ENCODE data around the gene PCDHGA3. TPM values are rescaled to one million over a fixed set of nuclear protein-coding genes. Genes with fewer than 3 reads are reported as not detected.
A peak's percentile ranks its signal among the peaks of the same experiment; 100 is the strongest.

PCDHGA3 gene
- total and polyA plus RNA-seq, 2 donors (not counting 3 experiments of a cell fraction or from before 2014, with no cell fraction given) = 0.88 to 1.1 TPM

DNA sequence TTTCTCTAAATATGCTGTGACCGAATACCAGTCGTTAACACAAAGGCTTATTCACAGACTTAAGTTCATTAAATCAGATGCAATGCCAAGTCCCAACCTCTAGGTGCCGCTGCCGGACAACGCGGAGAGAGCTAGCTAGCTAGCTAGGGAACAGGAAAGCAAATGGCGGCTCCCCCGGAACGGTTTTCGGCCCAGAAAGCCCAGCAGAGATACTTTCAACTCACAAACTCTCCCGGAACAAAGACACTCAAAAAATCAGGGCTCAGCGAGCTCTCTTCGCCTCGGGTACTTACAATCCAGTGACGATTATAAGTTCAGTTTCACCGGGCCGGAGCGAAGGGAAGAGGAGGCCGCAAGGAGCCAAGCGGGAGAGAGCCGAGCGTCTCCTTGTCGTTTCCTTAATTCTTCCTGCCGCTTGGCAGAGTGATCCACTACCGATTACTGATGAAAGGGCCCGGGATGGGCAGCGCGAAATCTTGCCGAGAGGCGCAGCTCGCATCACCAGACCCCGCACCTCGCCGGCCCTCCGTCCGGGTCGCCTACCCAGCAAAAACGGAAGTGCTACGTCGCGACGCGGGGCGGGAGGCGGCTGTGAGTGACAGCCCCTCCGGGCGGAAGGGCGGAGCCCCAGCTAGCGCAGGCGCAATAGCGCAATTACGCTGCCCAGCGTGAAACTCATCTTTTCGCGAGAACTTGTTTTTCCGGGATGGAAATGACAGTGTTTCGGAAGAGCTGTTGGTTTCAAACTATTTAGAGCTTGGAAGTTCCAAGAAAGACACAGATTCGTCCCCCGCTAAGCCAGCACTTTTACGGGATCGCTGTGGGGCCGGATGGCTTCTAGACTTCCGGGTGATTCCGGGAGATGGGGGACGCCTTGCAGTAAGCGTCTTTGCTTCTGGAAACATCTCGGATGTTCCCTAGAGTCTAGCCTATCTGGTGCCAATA is 23.1 kb upstream of the PCDHGA3 start, which contains the start of gene TAF7:
TAF7 (minus strand) TSS at position 560 of the 945 bp plus-strand sequence. CDS start 740 bp downstream, outside the sequence.
- intact Hi-C loops (cut with micrococcal nuclease) = loop anchor here (1.0 to 2.0 kb wide), 2 partner anchors 22 to 240 kb away; partner anchors contain the start of gene PCDHGA3

More for the DNA sequence above, 23.1 kb upstream of the PCDHGA3 start, which contains the start of gene TAF7:
- dilution Hi-C loops (cut with MboI; ENCODE audit: extremely low pct_ligation_motif_present, low sequenced_read_pairs) = no loop called here
- Histone ChIP-seq H3K36me3 (ENCODE audit: control insufficient read depth in 2 of 2, extremely low read depth in 1 of 2, insufficient read depth in 2 of 2, low read length in 2 of 2) (peaks cover 0 to 11% of the 10 kb centered on the region in 2 experiments), H3K9ac (replicated peaks; ENCODE audit: extremely low read depth, insufficient read depth, low read length) (peak within 1 kb of the TSS; percentile 96), H3K4me3 (replicated peaks in 1 of 3; ENCODE audit: insufficient read depth in 1 of 3, low read depth in 1 of 3, low read length in 3 of 3) (peak within 1 kb of the TSS; percentile 56 to 91 (median 87)), H3K79me2 (ENCODE audit: control insufficient read depth, insufficient read depth, low read length) (peaks cover 22% of the 10 kb centered on the region), H3K27me3 (ENCODE audit: control insufficient read depth in 2 of 2, insufficient read depth in 2 of 2, low read length in 2 of 2) (no peaks in the 10 kb centered on the region), H3K9me3 (replicated peaks; ENCODE audit: control insufficient read depth, insufficient read depth, low read length) (peaks cover 15% of the 10 kb centered on the region), H2AFZ (ENCODE audit: low read depth, low read length) (peak within 1 kb of the TSS; percentile 84), H4K20me1 (replicated peaks; ENCODE audit: control insufficient read depth, extremely low read depth, insufficient read depth, low read length) (peaks cover 9% of the 10 kb centered on the region), H3K4me2 (ENCODE audit: insufficient read depth, low read length) (peak within 1 kb of the TSS; percentile 78), H3K27ac (ENCODE audit: insufficient read depth, low read depth, low read length) (peak within 1 kb of the TSS; percentile 91), H3K9me1 (replicated peaks; ENCODE audit: control insufficient read depth, extremely low read depth, insufficient read depth, low read length) (no peaks in the 10 kb centered on the region), H3K4me1 (ENCODE audit: control insufficient read depth, extremely low read depth, insufficient read depth, low read length) (no peaks in the 10 kb centered on the region)
- FAIRE-seq (peak; percentile 82), DNase-seq (ENCODE audit: low read depth, low spot score) (peak; percentile 91)
- TF ChIP-seq, protein P1, sequence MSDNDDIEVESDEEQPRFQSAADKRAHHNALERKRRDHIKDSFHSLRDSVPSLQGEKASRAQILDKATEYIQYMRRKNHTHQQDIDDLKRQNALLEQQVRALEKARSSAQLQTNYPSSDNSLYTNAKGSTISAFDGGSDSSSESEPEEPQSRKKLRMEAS (IDR thresholded peaks at IDR 0.05; ENCODE audit: insufficient read depth, insufficient read length) = no peak
- TF ChIP-seq GATA2 (IDR thresholded peaks at IDR 0.05; ENCODE audit: insufficient read depth, insufficient read length, low read depth, low read length) (no peak), POLR2AphosphoS5 (IDR thresholded peaks at IDR 0.05; ENCODE audit: insufficient read depth, low read depth, low read length) (peak; percentile 82), FOS (IDR thresholded peaks at IDR 0.05; ENCODE audit: borderline replicate concordance, insufficient read depth, low read length) (peak; percentile 8), JUN (IDR thresholded peaks at IDR 0.05; ENCODE audit: borderline replicate concordance, insufficient read depth, insufficient read length, low read depth) (no peak), POLR2A (IDR thresholded peaks at IDR 0.05; ENCODE audit: low read depth, low read length) (peak; percentile 94), EZH2 (IDR thresholded peaks at IDR 0.05; ENCODE audit: borderline replicate concordance, low read depth, low read length, severe bottlenecking) (no peak), MYC (IDR thresholded peaks at IDR 0.05; ENCODE audit: low read depth, low read length) (no peak)
- TF ChIP-seq, protein P2, sequence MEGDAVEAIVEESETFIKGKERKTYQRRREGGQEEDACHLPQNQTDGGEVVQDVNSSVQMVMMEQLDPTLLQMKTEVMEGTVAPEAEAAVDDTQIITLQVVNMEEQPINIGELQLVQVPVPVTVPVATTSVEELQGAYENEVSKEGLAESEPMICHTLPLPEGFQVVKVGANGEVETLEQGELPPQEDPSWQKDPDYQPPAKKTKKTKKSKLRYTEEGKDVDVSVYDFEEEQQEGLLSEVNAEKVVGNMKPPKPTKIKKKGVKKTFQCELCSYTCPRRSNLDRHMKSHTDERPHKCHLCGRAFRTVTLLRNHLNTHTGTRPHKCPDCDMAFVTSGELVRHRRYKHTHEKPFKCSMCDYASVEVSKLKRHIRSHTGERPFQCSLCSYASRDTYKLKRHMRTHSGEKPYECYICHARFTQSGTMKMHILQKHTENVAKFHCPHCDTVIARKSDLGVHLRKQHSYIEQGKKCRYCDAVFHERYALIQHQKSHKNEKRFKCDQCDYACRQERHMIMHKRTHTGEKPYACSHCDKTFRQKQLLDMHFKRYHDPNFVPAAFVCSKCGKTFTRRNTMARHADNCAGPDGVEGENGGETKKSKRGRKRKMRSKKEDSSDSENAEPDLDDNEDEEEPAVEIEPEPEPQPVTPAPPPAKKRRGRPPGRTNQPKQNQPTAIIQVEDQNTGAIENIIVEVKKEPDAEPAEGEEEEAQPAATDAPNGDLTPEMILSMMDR (IDR thresholded peaks at IDR 0.05; ENCODE audit: extremely low read depth in 1 of 2, insufficient read depth in 1 of 2, low read depth in 1 of 2, low read length in 2 of 2) = peak; percentile 78 to 88
- ChIA-PET CTCF (interaction anchor here (0.6 to 2.8 kb wide), 26 partner anchors 8 to 304 kb away, joined by 3 to 19 read pairs (median 4); partner anchors contain the start of genes PCDHGA1, PCDHGA10, PCDHGA11 and PCDHGA12), POLR2A (interaction anchor here (0.9 to 1.6 kb wide), 3 partner anchors 10 to 244 kb away, joined by 3 to 7 read pairs (median 4); partner anchors contain the start of genes PCDHGA1 and PCDHGA3)
- TSS peak; percentile 80 for BruUV-seq (replicated peaks)

Measured in endothelial cell of umbilical vein (primary cell).